Hepatocyte (in vitro differentiated cells): ENCODE measurements around the gene CHPT1.

Experiments
- CTCF ChIP-seq: fragments of 200-600 bp; sonication (generic); IDR thresholded peaks from 2 replicates; pipeline ENCODE4 v1.5.1; 2016; ENCODE audit warnings: antibody characterized with exemption, mild to moderate bottlenecking; ENCODE audit not compliant: poor library complexity
- EZH2 ChIP-seq: fragments of 200-600 bp; sonication (generic); IDR thresholded peaks from 2 replicates; pipeline ENCODE4 v1.6.1; 2016; ENCODE audit warnings: antibody characterized with exemption, mild to moderate bottlenecking, borderline replicate concordance
- EZH2phosphoT487 ChIP-seq: fragments of 200-600 bp; sonication (generic); IDR thresholded peaks from one replicate; pipeline ENCODE4 v1.6.1; 2018; ENCODE audit warnings: antibody characterized with exemption, mild to moderate bottlenecking, low read depth, moderate library complexity; ENCODE audit not compliant: unreplicated experiment, severe bottlenecking

- TF ChIP-seq EZH2 (no peak), CTCF (peak; percentile 20), EZH2phosphoT487 (no peak)
Measured at GRCh38 chr12:101698800-101699347, 1.4 kb downstream of the CHPT1 start.
